HepG2 (cell line): Measurements from ENCODE around the gene EPC1. TPM values are rescaled to one million over a fixed set of nuclear protein-coding genes. Genes with fewer than 3 reads are reported as not detected.
A peak's percentile ranks its signal among the peaks of the same experiment; 100 is the strongest.

Source experiments
- ATAC-seq: fragments of 200-7000 bp; cut with Tn5 transposase; 3 replicates; pipeline ENCODE4 v1.9.1; 2020; ENCODE audit warnings: mild to moderate bottlenecking, moderate library complexity
- BruUV-seq: library from RNA; stranded (reverse); fragments of 400-500 nt; replicated peaks from 2 replicates; lab custom pipeline; 2021; lab: Mats Ljungman, UMichigan
- CTCF ChIA-PET: fragments of 300-600 bp; formaldehyde crosslinking; extraction: SDS; loops from one replicate; lab custom pipeline; 2021; ENCODE audit warnings: low total read pairs, inconsistent platforms, low intra/inter-chr PET ratio; lab: Yijun Ruan, JAX
- POLR2A ChIA-PET: fragments of 350-600 bp; sonication (Branson Sonifier 250); formaldehyde crosslinking; loops from one replicate; lab custom pipeline; 2020; ENCODE audit warnings: antibody characterized with exemption, inconsistent platforms; lab: Yijun Ruan, JAX
- DNase-seq: peaks from one replicate; pipeline ENCODE4 v3.0.0-alpha.2; 2015; ENCODE audit warnings: low spot score
- FAIRE-seq: peaks from 3 replicates; lab custom pipeline; 2011; peaks lifted over from hg19 to GRCh38; lab: Jason Lieb, UNC
- H2AFZ ChIP-seq: one replicate; pipeline ENCODE4 v1.6.1; 2011; ENCODE audit warnings: low read length, inconsistent platforms
- H3K27ac ChIP-seq: fragments of 300-600 bp; 3 replicates; pipeline ENCODE4 v1.8.0; 2011; ENCODE audit warnings: mixed run types, mild to moderate bottlenecking, mixed read lengths, low read length, inconsistent platforms; ENCODE audit not compliant: insufficient read depth; ENCODE audit errors: extremely low read length
- H3K27me3 ChIP-seq, 2 experiments: fragments of 200-600 bp in 1 of 2; 2 replicates in 1 of 2; 3 replicates in 1 of 2; pipeline versions ENCODE4 v1.6.0 to v1.8.0; 2011; ENCODE audit warnings: low read length in 2 of 2, mild to moderate bottlenecking in 2 of 2, moderate library complexity in 2 of 2, inconsistent platforms in 1 of 2; ENCODE audit not compliant: insufficient read depth in 2 of 2, control insufficient read depth in 1 of 2
- H3K36me3 ChIP-seq, 2 experiments: fragments of 200-600 bp in 1 of 2; replicated peaks in 1 of 2; 2 replicates in 1 of 2; 3 replicates in 1 of 2; pipeline versions ENCODE4 v1.5.1 to v1.8.0; 2011; ENCODE audit warnings: low read length in 2 of 2, inconsistent platforms in 1 of 2; ENCODE audit not compliant: insufficient read depth in 2 of 2, control insufficient read depth in 1 of 2
- H3K4me1 ChIP-seq: 2 replicates; pipeline ENCODE4 v1.5.1; 2012; ENCODE audit warnings: low read length, inconsistent platforms; ENCODE audit not compliant: insufficient read depth
- H3K4me2 ChIP-seq: 2 replicates; pipeline ENCODE4 v1.6.0; 2011; ENCODE audit warnings: low read depth, low read length, inconsistent platforms
- H3K4me3 ChIP-seq, 3 experiments: fragments of 200-600 bp in 1 of 3; sonication (generic), shearing (Covaris generic) in 1 of 3; replicated peaks in 1 of 3; 2 replicates each; pipeline ENCODE4 v1.5.1; 2011 to 2016; ENCODE audit warnings: low read length in 3 of 3, inconsistent platforms in 2 of 3, low read depth in 2 of 3, mild to moderate bottlenecking in 2 of 3, control low read depth in 1 of 3, mixed read lengths in 1 of 3; ENCODE audit not compliant: insufficient read depth in 1 of 3
- H3K79me2 ChIP-seq: one replicate; pipeline ENCODE4 v1.6.1; 2011; ENCODE audit warnings: low read length, inconsistent platforms; ENCODE audit not compliant: insufficient read depth
- H3K9ac ChIP-seq: 2 replicates; pipeline ENCODE4 v1.6.0; 2011; ENCODE audit warnings: mild to moderate bottlenecking, low read depth, low read length, inconsistent platforms; ENCODE audit not compliant: insufficient read depth
- H3K9me3 ChIP-seq: 2 replicates; pipeline ENCODE4 v1.5.1; 2012; ENCODE audit warnings: mild to moderate bottlenecking, low read length
- H4K20me1 ChIP-seq: 2 replicates; pipeline ENCODE4 v1.6.0; 2011; ENCODE audit warnings: inconsistent platforms, mild to moderate bottlenecking, low read length, moderate library complexity; ENCODE audit not compliant: insufficient read depth
- EP300 ChIP-seq, 3 experiments: sonication (generic) in 1 of 3; formaldehyde crosslinking in 1 of 3; IDR thresholded peaks; 2 replicates each; pipeline versions ENCODE4 v1.5.1 to v1.6.1; 2011 to 2020; ENCODE audit warnings: low read depth in 2 of 3, low read length in 2 of 3, borderline replicate concordance in 1 of 3, improper control_type of control experiment in 1 of 3, mild to moderate bottlenecking in 1 of 3, missing genetic modification reagents in 1 of 3, moderate library complexity in 1 of 3
- KDM2A ChIP-seq: sonication (generic); formaldehyde crosslinking; IDR thresholded peaks from 2 replicates; pipeline ENCODE4 v1.4.0; 2020; ENCODE audit warnings: low read depth, missing genetic modification reagents, borderline replicate concordance
- KDM3A ChIP-seq: IDR thresholded peaks from 2 replicates; pipeline ENCODE4 v1.6.1; 2018; ENCODE audit warnings: low read depth, missing compliant biosample characterization
- NR3C1 ChIP-seq: sonication (generic); formaldehyde crosslinking; IDR thresholded peaks from 2 replicates; pipeline ENCODE4 v1.4.0; 2020; ENCODE audit warnings: missing genetic modification reagents
- SIN3B ChIP-seq: fragments of 150-350 bp; IDR thresholded peaks from 2 replicates; pipeline ENCODE4 v1.6.1; 2014; ENCODE audit warnings: low read length
- TAF15 ChIP-seq: fragments of 200-400 bp; formaldehyde crosslinking; IDR thresholded peaks from one replicate; pipeline ENCODE4 v1.6.1; 2018; ENCODE audit warnings: mild to moderate bottlenecking, low read depth, low read length; ENCODE audit not compliant: poor library complexity, severe bottlenecking
- THAP11 ChIP-seq: IDR thresholded peaks from 2 replicates; pipeline ENCODE4 v1.6.1; 2016; ENCODE audit warnings: missing biosample characterization, missing genetic modification reagents
- ZBTB7B ChIP-seq: sonication (generic); formaldehyde crosslinking; IDR thresholded peaks from 2 replicates; pipeline ENCODE4 v1.4.0; 2020; ENCODE audit warnings: missing genetic modification reagents
- ZC3H13 ChIP-seq: sonication (generic); formaldehyde crosslinking; IDR thresholded peaks from 2 replicates; pipeline ENCODE4 v1.8.1; 2023; ENCODE audit warnings: mild to moderate bottlenecking, missing genetic modification reagents, moderate library complexity
- ZNF121 ChIP-seq: sonication (generic); formaldehyde crosslinking; IDR thresholded peaks from 2 replicates; pipeline ENCODE4 v1.5.0; 2020; ENCODE audit warnings: mild to moderate bottlenecking, missing genetic modification reagents
- ZNF496 ChIP-seq: sonication (generic); formaldehyde crosslinking; IDR thresholded peaks from 2 replicates; pipeline ENCODE4 v1.8.1; 2023; ENCODE audit warnings: mild to moderate bottlenecking, moderate library complexity, missing genetic modification reagents; ENCODE audit not compliant: insufficient replicate concordance
- WGBS: methylation state at CpG from one replicate; pipeline ENCODE4 v1.1.6; 2017; ENCODE audit warnings: low lambda C conversion rate; 5-methylcytosine and 5-hydroxymethylcytosine counted together
- in situ Hi-C: cut with HindIII; loops from 2 replicates; pipeline ENCODE4 v1.10.0; 2017; ENCODE audit warnings: low pct_unique_long_range_greater_than_20kb; ENCODE audit not compliant: extremely low pct_ligation_motif_present
- intact Hi-C: fragments of 100-400 bp; cut with micrococcal nuclease; formaldehyde crosslinking; loops from one replicate; pipeline ENCODE4 v1.10.0; 2022; ENCODE audit not compliant: unreplicated experiment
- polyA plus RNA-seq, 8 experiments: library from polyadenylated mRNA; depleted of rRNA in 3 of 8; stranded (reverse) in 7 of 8; unstranded in 1 of 8; fragments of >200 nt; fragmentation: Illumina TruSeq in 4 of 8; extraction: Trizol in 4 of 8; gene quantifications; 2 replicates each; pipeline versions ENCODE4 v1.2.1 to v1.2.3, GENCODE V29; 2011 to 2016; ENCODE audit warnings: low read depth in 4 of 8, missing spikeins in 1 of 8, mixed read lengths in 1 of 8; ENCODE audit not compliant: insufficient read depth in 1 of 8
- total RNA-seq, 5 experiments: library from RNA; depleted of rRNA; stranded (reverse); fragments of >200 nt; fragmentation: Illumina TruSeq; extraction: Trizol; gene quantifications; 2 replicates each; pipeline ENCODE4 v1.2.3, GENCODE V29; 2016; ENCODE audit warnings: low read depth in 1 of 5
- TF ChIP-seq, protein P1 (sequence below): sonication (generic); formaldehyde crosslinking; IDR thresholded peaks from 2 replicates; pipeline ENCODE4 v1.4.0; 2020; ENCODE audit warnings: missing genetic modification reagents, borderline replicate concordance
- TF ChIP-seq, protein P2 (sequence below): sonication (generic); formaldehyde crosslinking; conservative IDR thresholded peaks from 2 replicates; pipeline ENCODE4 v1.8.0; 2022; ENCODE audit warnings: missing genetic modification reagents

EPC1 gene
- total and polyA plus RNA-seq, 2 of the 13 experiments (the other 11 are each of a cell fraction or from before 2014, with no cell fraction given) = 28.7 to 44.2 TPM

DNA sequence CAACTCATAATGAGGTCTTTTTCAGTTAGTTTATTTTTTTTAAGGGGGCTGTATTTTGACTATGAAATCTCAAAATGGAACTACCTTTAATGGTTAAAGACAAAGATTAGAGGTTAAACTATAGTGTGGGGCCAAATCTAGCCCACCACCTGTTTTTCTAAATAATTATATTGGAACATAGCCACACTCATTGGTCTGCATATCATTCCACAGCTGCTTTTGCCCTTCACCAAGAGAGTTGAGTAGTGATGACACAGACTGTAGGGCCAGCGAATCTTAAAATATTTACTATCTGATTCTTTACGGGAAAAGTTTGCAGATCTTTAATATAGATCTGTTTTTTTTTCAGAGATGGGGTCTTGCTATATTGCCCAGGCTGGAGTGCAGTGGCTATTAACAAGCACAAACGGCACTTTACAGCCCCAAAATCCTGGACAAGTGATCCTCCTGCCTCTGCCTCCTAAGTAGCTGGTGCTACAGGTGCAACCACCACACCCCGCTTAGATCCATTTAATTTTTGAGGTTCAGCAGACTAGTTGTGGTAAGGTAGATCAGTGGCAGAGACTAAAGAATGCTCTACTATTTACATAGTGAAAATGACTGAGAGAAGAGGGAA is 25.8 kb downstream of the EPC1 start:
- in situ Hi-C loops = no loop called here
- no TSS peak for BruUV-seq
- TF ChIP-seq KDM3A (no peak), EP300 (IDR thresholded peaks at IDR 0.05; ENCODE audit: low read depth in 2 of 2, low read length in 2 of 2) (no peak), EP300 (CRISPR knock-in tag; IDR thresholded peaks at IDR 0.05; ENCODE audit: borderline replicate concordance) (no peak), ZNF121 (peak; percentile 78), NR3C1 (CRISPR knock-in tag) (no peak), ZNF496 (CRISPR knock-in tag) (no peak), SIN3B (no peak)
- TF ChIP-seq, all 625 proteins: peak for 1

DNA sequence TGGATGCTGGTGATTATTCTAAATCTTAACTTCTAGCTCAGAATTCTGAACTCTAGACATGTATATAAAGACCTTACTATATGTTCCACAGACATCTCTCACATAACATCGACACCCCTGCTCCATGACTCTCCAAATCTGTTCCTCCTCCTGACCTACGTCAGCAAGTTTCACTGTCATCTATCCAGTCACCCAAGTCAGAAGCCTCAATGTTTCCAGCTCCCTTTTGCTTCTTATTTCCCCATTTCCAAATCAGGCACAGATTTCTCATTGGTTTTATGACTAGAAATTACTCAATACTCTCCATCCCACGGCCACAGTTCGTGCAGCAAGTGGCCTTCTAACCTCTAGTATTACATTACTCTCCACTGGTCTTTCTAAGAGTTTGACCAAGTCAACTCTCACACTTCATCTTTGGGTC is 28.5 kb downstream of the EPC1 start:
- Histone ChIP-seq H3K27ac (no peak overlapping the region), H3K79me2 (peaks cover 98% of the 10 kb centered on the region), H3K9ac (no peak overlapping the region), H3K4me3 (no peak overlapping the region), H3K27me3 (no peaks in the 10 kb centered on the region), H3K36me3 (peaks cover 0 to 7% of the 10 kb centered on the region in 2 experiments; a peak in 2 of 5 replicates), H3K4me2 (no peak overlapping the region), H2AFZ (no peak overlapping the region), H3K4me1 (no peaks in the 10 kb centered on the region), H4K20me1 (peaks cover 60% of the 10 kb centered on the region), H3K9me3 (no peaks in the 10 kb centered on the region)
- no peak for DNase-seq
- 82% methylated on average over 4 of the region's 4 CpGs for WGBS
- intact Hi-C loops (no loop called here), in situ Hi-C loops (no loop called here)
- FAIRE-seq = no peak
- ChIA-PET CTCF (no interaction called here), POLR2A (no interaction called here)
- no TSS peak for BruUV-seq
- ATAC-seq = no peak
- no peak for TF ChIP-seq TAF15
- TF ChIP-seq, protein P1, sequence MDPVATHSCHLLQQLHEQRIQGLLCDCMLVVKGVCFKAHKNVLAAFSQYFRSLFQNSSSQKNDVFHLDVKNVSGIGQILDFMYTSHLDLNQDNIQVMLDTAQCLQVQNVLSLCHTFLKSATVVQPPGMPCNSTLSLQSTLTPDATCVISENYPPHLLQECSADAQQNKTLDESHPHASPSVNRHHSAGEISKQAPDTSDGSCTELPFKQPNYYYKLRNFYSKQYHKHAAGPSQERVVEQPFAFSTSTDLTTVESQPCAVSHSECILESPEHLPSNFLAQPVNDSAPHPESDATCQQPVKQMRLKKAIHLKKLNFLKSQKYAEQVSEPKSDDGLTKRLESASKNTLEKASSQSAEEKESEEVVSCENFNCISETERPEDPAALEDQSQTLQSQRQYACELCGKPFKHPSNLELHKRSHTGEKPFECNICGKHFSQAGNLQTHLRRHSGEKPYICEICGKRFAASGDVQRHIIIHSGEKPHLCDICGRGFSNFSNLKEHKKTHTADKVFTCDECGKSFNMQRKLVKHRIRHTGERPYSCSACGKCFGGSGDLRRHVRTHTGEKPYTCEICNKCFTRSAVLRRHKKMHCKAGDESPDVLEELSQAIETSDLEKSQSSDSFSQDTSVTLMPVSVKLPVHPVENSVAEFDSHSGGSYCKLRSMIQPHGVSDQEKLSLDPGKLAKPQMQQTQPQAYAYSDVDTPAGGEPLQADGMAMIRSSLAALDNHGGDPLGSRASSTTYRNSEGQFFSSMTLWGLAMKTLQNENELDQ (CRISPR knock-in tag) = no peak
- TF ChIP-seq KDM2A (CRISPR knock-in tag) = no peak
- no peak for TF ChIP-seq THAP11 (CRISPR knock-in tag)
- no peak for TF ChIP-seq ZBTB7B (CRISPR knock-in tag)
- TF ChIP-seq, protein P2, sequence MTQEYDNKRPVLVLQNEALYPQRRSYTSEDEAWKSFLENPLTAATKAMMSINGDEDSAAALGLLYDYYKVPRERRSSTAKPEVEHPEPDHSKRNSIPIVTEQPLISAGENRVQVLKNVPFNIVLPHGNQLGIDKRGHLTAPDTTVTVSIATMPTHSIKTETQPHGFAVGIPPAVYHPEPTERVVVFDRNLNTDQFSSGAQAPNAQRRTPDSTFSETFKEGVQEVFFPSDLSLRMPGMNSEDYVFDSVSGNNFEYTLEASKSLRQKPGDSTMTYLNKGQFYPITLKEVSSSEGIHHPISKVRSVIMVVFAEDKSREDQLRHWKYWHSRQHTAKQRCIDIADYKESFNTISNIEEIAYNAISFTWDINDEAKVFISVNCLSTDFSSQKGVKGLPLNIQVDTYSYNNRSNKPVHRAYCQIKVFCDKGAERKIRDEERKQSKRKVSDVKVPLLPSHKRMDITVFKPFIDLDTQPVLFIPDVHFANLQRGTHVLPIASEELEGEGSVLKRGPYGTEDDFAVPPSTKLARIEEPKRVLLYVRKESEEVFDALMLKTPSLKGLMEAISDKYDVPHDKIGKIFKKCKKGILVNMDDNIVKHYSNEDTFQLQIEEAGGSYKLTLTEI (CRISPR knock-in tag) = no peak
- no peak for TF ChIP-seq ZC3H13 (CRISPR knock-in tag)

More for the DNA sequence above, 25.8 kb downstream of the EPC1 start:
- peaks cover 46% of the 10 kb centered on the region for H4K20me1 ChIP-seq
- H2AFZ ChIP-seq = no peak overlapping the region
- CTCF ChIA-PET = no interaction called here
- H3K27ac ChIP-seq = no peak overlapping the region
- H3K27me3 ChIP-seq = no peaks in the 10 kb centered on the region
- H3K4me1 ChIP-seq = no peaks in the 10 kb centered on the region
- WGBS = 98% methylated on average over 4 of the region's 4 CpGs
- no peak for ATAC-seq
- no peak overlapping the region for H3K9ac ChIP-seq
- H3K79me2 ChIP-seq = peaks cover 99% of the 10 kb centered on the region
- no peak for DNase-seq
- H3K4me2 ChIP-seq = no peak overlapping the region
- H3K4me3 ChIP-seq = no peak overlapping the region
- H3K36me3 ChIP-seq = peaks cover 0 to 7% of the 10 kb centered on the region in 2 experiments; a peak in 2 of 5 replicates
- no peaks in the 10 kb centered on the region for H3K9me3 ChIP-seq
- intact Hi-C loops = no loop called here
- no peak for FAIRE-seq
- POLR2A ChIA-PET = no interaction called here
